IMR-90 (cell line): Measurements from ENCODE around the gene PLD3. TPM values are rescaled to one million over a fixed set of nuclear protein-coding genes. Genes with fewer than 3 reads are reported as not detected.

Source experiments
- ATAC-seq: fragments of 200-7000 bp; cut with Tn5 transposase; 2 replicates; pipeline ENCODE4 v1.9.1; 2020; ENCODE audit warnings: low read depth, mild to moderate bottlenecking, moderate library complexity
- BruUV-seq: library from RNA; stranded (reverse); fragments of 400-500 nt; replicated peaks from 2 replicates; lab custom pipeline; 2021; lab: Mats Ljungman, UMichigan
- CTCF ChIA-PET: fragments of 300-600 bp; formaldehyde crosslinking; extraction: SDS; loops from one replicate; lab custom pipeline; 2021; ENCODE audit warnings: antibody characterized with exemption; lab: Yijun Ruan, JAX
- POLR2A ChIA-PET: fragments of 300-600 bp; sonication (Branson Sonifier 250); formaldehyde crosslinking; loops from one replicate; lab custom pipeline; 2022; ENCODE audit warnings: antibody characterized with exemption; ENCODE audit not compliant: unreplicated experiment; lab: Charles Lee
- DNase-seq: peaks from one replicate; pipeline ENCODE4 v3.0.0; 2013
- H2AFZ ChIP-seq: replicated peaks from 2 replicates; pipeline ENCODE3; 2013; ENCODE audit warnings: low read length, mild to moderate bottlenecking; ENCODE audit not compliant: poor library complexity
- H2AK5ac ChIP-seq: 2 replicates; pipeline ENCODE4 v1.6.1; 2013; ENCODE audit warnings: low read depth, low read length, inconsistent platforms
- H2AK9ac ChIP-seq: replicated peaks from 2 replicates; pipeline ENCODE3; 2013; ENCODE audit warnings: mild to moderate bottlenecking, low read depth, low read length, moderate library complexity; ENCODE audit not compliant: poor library complexity
- H2BK120ac ChIP-seq: 2 replicates; pipeline ENCODE4 v1.6.1; 2013; ENCODE audit warnings: low read depth, low read length, inconsistent platforms
- H2BK15ac ChIP-seq: 3 replicates; pipeline ENCODE4 v1.6.1; 2013; ENCODE audit warnings: low read depth, low read length, inconsistent platforms
- H2BK20ac ChIP-seq: 2 replicates; pipeline ENCODE4 v1.6.1; 2013; ENCODE audit warnings: low read depth, mild to moderate bottlenecking, inconsistent platforms, low read length, moderate library complexity
- H2BK5ac ChIP-seq: 2 replicates; pipeline ENCODE4 v1.6.1; 2013; ENCODE audit warnings: mild to moderate bottlenecking, low read depth, low read length, inconsistent platforms; ENCODE audit not compliant: poor library complexity, severe bottlenecking
- H3K14ac ChIP-seq: replicated peaks from 2 replicates; pipeline ENCODE4 v1.6.1; 2013; ENCODE audit warnings: low read depth, low read length, inconsistent platforms
- H3K18ac ChIP-seq: 2 replicates; pipeline ENCODE4 v1.6.1; 2013; ENCODE audit warnings: low read depth, low read length, control low read depth
- H3K23ac ChIP-seq: 2 replicates; pipeline ENCODE4 v1.6.1; 2013; ENCODE audit warnings: low read depth, low read length, inconsistent platforms
- H3K27ac ChIP-seq: 2 replicates; pipeline ENCODE4 v1.5.1; 2013; ENCODE audit warnings: mild to moderate bottlenecking, control low read depth, low read length; ENCODE audit not compliant: insufficient read depth
- H3K27me3 ChIP-seq: 2 replicates; pipeline ENCODE4 v1.6.1; 2013; ENCODE audit warnings: low read length; ENCODE audit not compliant: control insufficient read depth, insufficient read depth
- H3K36me3 ChIP-seq: 2 replicates; pipeline ENCODE4 v1.6.1; 2013; ENCODE audit warnings: low read length, mixed read lengths; ENCODE audit not compliant: control insufficient read depth, insufficient read depth
- H3K4ac ChIP-seq: 2 replicates; pipeline ENCODE4 v1.6.1; 2013; ENCODE audit warnings: low read depth, low read length, inconsistent platforms
- H3K4me1 ChIP-seq: 2 replicates; pipeline ENCODE4 v1.6.1; 2013; ENCODE audit warnings: low read length, mixed read lengths; ENCODE audit not compliant: control insufficient read depth, insufficient read depth
- H3K4me2 ChIP-seq: 2 replicates; pipeline ENCODE4 v1.6.1; 2013; ENCODE audit warnings: low read depth, mild to moderate bottlenecking, control low read depth, low read length, moderate library complexity
- H3K4me3 ChIP-seq: 2 replicates; pipeline ENCODE4 v1.5.1; 2013; ENCODE audit warnings: low read depth, mild to moderate bottlenecking, control low read depth, low read length, moderate library complexity; ENCODE audit not compliant: insufficient read depth
- H3K56ac ChIP-seq: 2 replicates; pipeline ENCODE4 v1.6.1; 2013; ENCODE audit warnings: low read length, inconsistent platforms; ENCODE audit not compliant: insufficient read depth; ENCODE audit errors: extremely low read depth
- H3K79me1 ChIP-seq, 2 experiments: 2 replicates each; pipeline ENCODE4 v1.6.1; 2013; ENCODE audit warnings: low read length in 2 of 2, inconsistent platforms in 1 of 2, low read depth in 1 of 2
- H3K9ac ChIP-seq: 2 replicates; pipeline ENCODE4 v1.6.1; 2013; ENCODE audit warnings: low read depth, low read length, control low read depth
- H3K9me1 ChIP-seq: 2 replicates; pipeline ENCODE4 v1.6.1; 2013; ENCODE audit warnings: low read length, inconsistent platforms; ENCODE audit not compliant: insufficient read depth
- H3K9me3 ChIP-seq: 2 replicates; pipeline ENCODE4 v1.6.1; 2013; ENCODE audit warnings: low read length; ENCODE audit not compliant: control insufficient read depth, insufficient read depth
- H4K20me1 ChIP-seq: 2 replicates; pipeline ENCODE4 v1.6.1; 2013; ENCODE audit warnings: low read length, inconsistent platforms; ENCODE audit not compliant: insufficient read depth
- H4K5ac ChIP-seq: 2 replicates; pipeline ENCODE4 v1.6.1; 2013; ENCODE audit warnings: mild to moderate bottlenecking, low read depth, low read length, control low read depth
- H4K8ac ChIP-seq, 2 experiments: 2 replicates each; pipeline ENCODE4 v1.6.1; 2013; ENCODE audit warnings: low read depth in 2 of 2, low read length in 2 of 2, control low read depth in 1 of 2, inconsistent platforms in 1 of 2
- H4K91ac ChIP-seq: 2 replicates; pipeline ENCODE4 v1.6.1; 2013; ENCODE audit warnings: low read depth, low read length, inconsistent platforms; ENCODE audit not compliant: insufficient read depth
- BHLHE40 ChIP-seq: fragments of 150-350 bp; IDR thresholded peaks from 2 replicates; pipeline ENCODE4 v1.6.1; 2016; ENCODE audit warnings: mild to moderate bottlenecking, low read depth, low read length
- CEBPB ChIP-seq: IDR thresholded peaks from 2 replicates; pipeline ENCODE4 v1.6.1; 2012; ENCODE audit warnings: low read depth, low read length, improper control_type of control experiment
- CHD1 ChIP-seq: IDR thresholded peaks from 2 replicates; pipeline ENCODE4 v1.6.1; 2012; ENCODE audit warnings: low read depth, low read length, improper control_type of control experiment
- CTCF ChIP-seq: conservative IDR thresholded peaks from 2 replicates; pipeline ENCODE4 v1.5.1; 2012; ENCODE audit warnings: mild to moderate bottlenecking, low read depth, low read length, improper control_type of control experiment
- ELK1 ChIP-seq: fragments of 150-350 bp; IDR thresholded peaks from 2 replicates; pipeline ENCODE4 v1.6.1; 2016; ENCODE audit warnings: low read depth, mild to moderate bottlenecking, low read length, moderate library complexity, borderline replicate concordance
- FOS ChIP-seq: fragments of 150-350 bp; IDR thresholded peaks from 2 replicates; pipeline ENCODE4 v1.6.1; 2016; ENCODE audit warnings: low read depth, low read length
- MAFK ChIP-seq: IDR thresholded peaks from 2 replicates; pipeline ENCODE4 v1.6.1; 2012; ENCODE audit warnings: low read depth, low read length, improper control_type of control experiment
- MAZ ChIP-seq: IDR thresholded peaks from 2 replicates; pipeline ENCODE4 v1.6.1; 2012; ENCODE audit warnings: low read depth, mild to moderate bottlenecking, low read length, improper control_type of control experiment, moderate library complexity, borderline replicate concordance
- MXI1 ChIP-seq: IDR thresholded peaks from 2 replicates; pipeline ENCODE4 v1.6.1; 2012; ENCODE audit warnings: low read depth, mild to moderate bottlenecking, low read length, moderate library complexity, borderline replicate concordance
- NFE2L2 ChIP-seq: fragments of 150-350 bp; IDR thresholded peaks from 2 replicates; pipeline ENCODE4 v1.6.1; 2016; ENCODE audit warnings: low read depth, mild to moderate bottlenecking, low read length
- POLR2A ChIP-seq: IDR thresholded peaks from 2 replicates; pipeline ENCODE4 v1.6.1; 2012; ENCODE audit warnings: mild to moderate bottlenecking, low read depth, low read length
- RAD21 ChIP-seq: IDR thresholded peaks from 2 replicates; pipeline ENCODE4 v1.6.1; 2012; ENCODE audit warnings: low read length, improper control_type of control experiment
- RCOR1 ChIP-seq: IDR thresholded peaks from 2 replicates; pipeline ENCODE4 v1.6.1; 2012; ENCODE audit warnings: mild to moderate bottlenecking, low read length, improper control_type of control experiment; ENCODE audit not compliant: insufficient replicate concordance
- RFX5 ChIP-seq: IDR thresholded peaks from 2 replicates; pipeline ENCODE4 v1.8.0; 2012; ENCODE audit warnings: low read depth, mild to moderate bottlenecking, low read length, moderate library complexity
- SMC3 ChIP-seq: fragments of 150-350 bp; IDR thresholded peaks from 2 replicates; pipeline ENCODE4 v1.6.1; 2016; ENCODE audit warnings: low read depth, mild to moderate bottlenecking, antibody characterized with exemption, low read length, moderate library complexity
- USF2 ChIP-seq: fragments of 150-350 bp; IDR thresholded peaks from 2 replicates; pipeline ENCODE4 v1.6.1; 2017; ENCODE audit warnings: mild to moderate bottlenecking, antibody characterized with exemption, low read length, low read depth
- WGBS, 2 experiments: methylation state at CpG; one replicate each; pipeline versions ENCODE4 v1.1.5 to v1.1.7; 2013; ENCODE audit warnings: missing lambda C conversion rate in 2 of 2; ENCODE audit not compliant: insufficient read length in 1 of 2; ENCODE audit errors: extremely low coverage in 2 of 2; 5-methylcytosine and 5-hydroxymethylcytosine counted together
- dilution Hi-C: fragments of 300-500 bp; cut with HindIII; formaldehyde crosslinking; loops from one replicate; pipeline ENCODE4 v1.14.3; 2018; ENCODE audit warnings: low sequenced_read_pairs; ENCODE audit not compliant: unreplicated experiment
- in situ Hi-C: fragments of 300-500 bp; cut with MboI; formaldehyde crosslinking; loops from 3 replicates; pipeline ENCODE4 v1.14.3; 2019; ENCODE audit warnings: low sequenced_read_pairs, inconsistent platforms, mixed read lengths
- intact Hi-C: fragments of 100-400 bp; cut with micrococcal nuclease; formaldehyde crosslinking; loops from 2 replicates; pipeline ENCODE4 v1.10.0; 2022
- polyA plus RNA-seq, 3 experiments: library from polyadenylated mRNA; depleted of rRNA; stranded (reverse); fragments of >200 nt; gene quantifications; 2 replicates each; pipeline ENCODE4 v1.2.3, GENCODE V29; 2012; ENCODE audit warnings: low replicate concordance in 1 of 3
- total RNA-seq: library from RNA; depleted of rRNA; stranded (reverse); fragments of >200 nt; gene quantifications from 2 replicates; pipeline ENCODE4 v1.2.3, GENCODE V29; 2012

PLD3 gene
- total and polyA plus RNA-seq, 2 of the 4 experiments (the other 2 are of a cell fraction) = 117 to 665 TPM

GRCh38 chr19:40360708-40361241 lies 12.3 kb downstream of the PLD3 start:
- H3K27ac ChIP-seq = no peak overlapping the region
- H3K9me1 ChIP-seq = peaks cover 13% of the 10 kb centered on the region
- H3K23ac ChIP-seq = no peak overlapping the region
- H2BK5ac ChIP-seq = no peak overlapping the region
- H4K5ac ChIP-seq = no peak overlapping the region
- no peak overlapping the region for H3K56ac ChIP-seq
- in situ Hi-C loops (no loop called here), dilution Hi-C loops (no loop called here), intact Hi-C loops (no loop called here)
- no peak overlapping the region for H2AK5ac ChIP-seq
- H3K18ac ChIP-seq = no peak overlapping the region
- H4K91ac ChIP-seq = no peak overlapping the region
- no peak overlapping the region for H2BK20ac ChIP-seq
- peaks cover 5% of the 10 kb centered on the region; the same call in 1 of the 2 replicates for H3K36me3 ChIP-seq
- H2BK120ac ChIP-seq = no peak overlapping the region
- H3K9me3 ChIP-seq = no peaks in the 10 kb centered on the region
- H3K9ac ChIP-seq = no peak overlapping the region
- no peak overlapping the region for H3K4me3 ChIP-seq
- DNase-seq (no peak), ATAC-seq (no peak)
- peaks cover 11 to 41% of the 10 kb centered on the region in 2 experiments for H3K79me1 ChIP-seq
- no TSS peak for BruUV-seq
- 100% methylated on average over 3 of the region's 12 CpGs; no CpG with 5 or more reads in 1 of the 2 experiments for WGBS, 2 experiments
- peaks cover 6% of the 10 kb centered on the region for H3K4me1 ChIP-seq
- no peak overlapping the region for H3K14ac ChIP-seq
- H2BK15ac ChIP-seq = no peak overlapping the region
- peak overlapping the region; percentile 34 for H2AK9ac ChIP-seq
- 0 out of 2 replicates have a peak, but pooled peaks cover 7% of the 10 kb centered on the region for H4K20me1 ChIP-seq
- no peak overlapping the region for H2AFZ ChIP-seq
- no peaks in the 10 kb centered on the region for H3K27me3 ChIP-seq
- POLR2A ChIA-PET = no interaction called here
- no peak overlapping the region for H4K8ac ChIP-seq
- no peak overlapping the region for H3K4me2 ChIP-seq
- H3K4ac ChIP-seq = no peak overlapping the region
- CTCF ChIA-PET = no interaction called here
- TF ChIP-seq MAFK (no peak), CEBPB (no peak), ELK1 (no peak), NFE2L2 (no peak), POLR2A (no peak), SMC3 (no peak), RFX5 (no peak), RCOR1 (no peak), CTCF (no peak), MAZ (no peak), MXI1 (no peak), RAD21 (no peak), BHLHE40 (no peak), FOS (no peak), CHD1 (no peak), USF2 (no peak)
